22Rv1 (cell line): ENCODE measurements around the gene LZTS3.

Source experiments
- H3K27ac ChIP-seq: fragments of 450-650 bp; 2 replicates; pipeline ENCODE4 v1.5.1; 2017
- CTCF ChIP-seq: fragments of 450-650 bp; IDR thresholded peaks from 2 replicates; pipeline ENCODE4 v1.5.1; 2017; ENCODE audit warnings: mild to moderate bottlenecking
- ZFX ChIP-seq: fragments of 450-650 bp; IDR thresholded peaks from 2 replicates; pipeline ENCODE4 v1.6.1; 2017; ENCODE audit warnings: antibody characterized with exemption, borderline replicate concordance

Gene LZTS3

DNA sequence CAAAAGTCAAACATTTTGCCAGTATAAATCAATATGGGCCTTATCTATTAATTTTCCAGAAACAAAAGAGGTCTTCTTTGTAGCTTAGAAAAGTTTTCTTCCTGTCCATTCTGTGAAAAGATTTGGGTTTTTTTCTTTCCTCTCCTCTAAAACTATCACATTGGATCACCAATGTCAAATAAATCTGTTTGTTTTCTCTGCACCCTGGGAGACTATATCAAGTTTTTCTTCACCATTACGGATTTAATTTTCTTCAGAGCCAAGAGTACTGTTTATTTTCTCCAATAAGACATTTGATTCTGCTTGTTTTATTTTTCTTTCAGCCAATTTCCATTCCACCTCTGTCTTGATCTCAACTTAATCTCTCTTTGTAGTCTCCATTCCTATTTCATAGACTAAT, 1.9 kb upstream of the LZTS3 start:
- TF ChIP-seq ZFX (no peak), CTCF (no peak)
- H3K27ac ChIP-seq, result no peak overlapping the region

DNA sequence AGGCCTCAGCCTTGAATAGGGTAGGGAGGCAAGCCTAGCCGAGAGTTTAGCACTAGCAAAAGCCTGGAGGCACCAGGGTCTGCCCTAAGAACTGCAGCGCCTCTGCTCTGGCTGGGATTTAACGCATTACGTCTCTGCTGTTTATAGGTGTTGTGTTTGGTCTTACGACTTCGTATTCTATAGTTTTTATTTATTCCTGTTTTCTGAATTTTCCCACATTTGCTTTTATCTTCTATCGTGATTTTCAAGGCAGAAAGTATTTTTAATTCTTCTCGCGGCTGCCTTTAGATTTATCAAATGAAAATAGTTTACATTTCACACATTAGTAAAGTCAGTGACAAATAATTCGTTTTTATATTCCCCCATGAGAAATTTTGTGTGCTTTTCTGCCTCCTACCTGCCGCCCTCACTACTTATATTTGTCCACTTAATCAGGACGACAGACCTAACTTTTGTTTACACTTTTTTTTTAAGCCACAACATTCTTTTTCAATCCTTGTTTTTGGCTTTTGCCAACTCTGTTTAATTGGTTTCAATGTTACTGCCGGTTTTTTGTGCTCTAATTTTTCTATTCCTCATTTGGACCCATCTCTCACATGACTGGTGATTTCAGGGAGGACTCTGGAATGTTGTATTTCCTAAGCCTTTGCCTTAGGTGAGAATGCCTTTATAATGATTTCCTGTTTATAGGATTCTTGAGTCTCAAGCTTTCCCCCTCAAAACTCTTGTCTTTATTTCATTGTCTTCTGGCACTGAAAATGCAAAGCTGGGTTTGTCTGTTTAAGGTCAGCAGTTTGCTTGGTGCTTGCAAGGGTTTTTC, 1.3 kb upstream of the LZTS3 start:
- H3K27ac ChIP-seq, result no peak overlapping the region
- TF ChIP-seq CTCF (no peak), ZFX (no peak)

DNA sequence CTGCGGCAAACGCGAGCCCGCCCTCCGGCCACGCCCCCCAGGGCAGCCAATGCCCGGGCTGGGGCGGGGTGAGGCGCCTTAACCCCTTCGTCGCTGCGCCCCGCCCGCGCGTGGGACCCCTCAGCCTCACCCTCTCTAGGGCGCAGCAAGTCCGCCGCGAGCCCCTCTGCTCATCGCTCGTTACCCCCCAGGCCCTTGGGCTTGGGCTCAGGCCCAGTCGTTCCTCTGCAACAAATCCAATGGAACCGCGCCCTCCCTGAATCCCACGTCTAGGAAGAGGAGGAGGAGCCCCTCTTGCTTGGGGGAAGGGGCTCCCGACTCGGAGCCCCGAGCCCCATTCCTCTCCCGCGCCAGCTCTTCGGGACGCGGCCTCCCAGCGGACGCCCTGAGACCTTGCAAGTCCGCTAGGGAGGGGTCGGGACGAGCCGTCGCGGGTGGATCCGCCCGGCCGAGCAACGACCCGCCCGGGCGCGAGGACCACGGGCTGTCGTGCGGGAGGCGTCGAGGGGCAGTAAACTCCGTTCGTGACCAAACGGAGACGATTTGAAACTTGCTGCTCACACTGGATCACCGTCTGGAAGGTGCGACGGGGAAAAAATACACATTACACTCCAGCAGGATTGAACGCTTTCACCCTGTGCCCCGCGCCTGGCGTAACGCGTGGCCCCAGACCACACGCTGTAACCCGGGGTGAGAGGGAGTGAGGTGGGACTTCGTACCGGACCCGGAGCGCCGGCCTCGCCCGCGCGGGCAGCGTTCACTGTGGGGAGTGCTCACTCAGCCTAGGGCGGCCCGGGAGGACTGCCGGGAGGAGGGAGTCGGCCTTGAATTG, 477 bp upstream of the LZTS3 start:
- TF ChIP-seq CTCF (peak; percentile 17), ZFX (no peak)

DNA sequence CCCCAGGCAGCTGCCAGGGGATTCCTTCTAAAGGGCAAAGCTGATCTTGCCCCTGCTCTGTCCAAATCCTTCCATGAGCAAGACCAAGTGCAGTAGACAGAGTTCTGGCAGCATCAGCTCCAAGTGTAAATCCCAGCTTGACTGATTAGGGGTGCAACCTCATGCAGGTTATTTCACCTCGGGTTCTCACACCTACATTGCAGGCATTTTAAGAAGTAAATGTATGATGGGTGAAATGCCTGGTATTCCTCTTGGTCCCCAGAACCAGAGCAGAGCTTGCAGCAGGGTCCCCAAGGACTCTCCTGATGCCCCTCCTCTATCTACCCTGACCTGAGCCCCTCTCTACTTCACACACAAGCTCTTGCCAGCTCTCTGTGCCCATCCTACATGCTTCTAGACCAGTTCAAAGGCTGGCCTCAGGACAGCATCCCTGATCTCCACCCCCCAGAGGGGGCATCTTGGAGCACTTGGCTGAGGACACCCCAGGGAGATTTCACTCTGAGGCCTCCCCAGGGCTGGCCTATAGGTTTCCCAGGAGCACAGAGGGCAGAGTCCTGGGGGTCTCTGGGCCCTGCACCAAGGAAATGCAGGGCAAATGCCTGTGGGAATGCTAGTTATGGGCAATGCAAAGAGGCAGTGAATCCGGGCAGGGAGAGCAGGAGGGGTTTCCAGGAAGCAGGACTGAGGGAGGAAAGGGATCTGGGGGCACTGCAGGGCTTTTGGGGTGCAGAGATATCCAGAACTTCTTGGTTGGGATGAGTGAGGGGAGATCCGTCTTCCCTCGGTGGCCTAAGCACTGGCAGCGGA, 1.0 kb downstream of the LZTS3 start:
- TF ChIP-seq CTCF, result no peak
- TF ChIP-seq ZFX, result no peak
- no peak overlapping the region for H3K27ac ChIP-seq

More for the DNA sequence above, 477 bp upstream of the LZTS3 start:
- no peak overlapping the region for H3K27ac ChIP-seq

DNA sequence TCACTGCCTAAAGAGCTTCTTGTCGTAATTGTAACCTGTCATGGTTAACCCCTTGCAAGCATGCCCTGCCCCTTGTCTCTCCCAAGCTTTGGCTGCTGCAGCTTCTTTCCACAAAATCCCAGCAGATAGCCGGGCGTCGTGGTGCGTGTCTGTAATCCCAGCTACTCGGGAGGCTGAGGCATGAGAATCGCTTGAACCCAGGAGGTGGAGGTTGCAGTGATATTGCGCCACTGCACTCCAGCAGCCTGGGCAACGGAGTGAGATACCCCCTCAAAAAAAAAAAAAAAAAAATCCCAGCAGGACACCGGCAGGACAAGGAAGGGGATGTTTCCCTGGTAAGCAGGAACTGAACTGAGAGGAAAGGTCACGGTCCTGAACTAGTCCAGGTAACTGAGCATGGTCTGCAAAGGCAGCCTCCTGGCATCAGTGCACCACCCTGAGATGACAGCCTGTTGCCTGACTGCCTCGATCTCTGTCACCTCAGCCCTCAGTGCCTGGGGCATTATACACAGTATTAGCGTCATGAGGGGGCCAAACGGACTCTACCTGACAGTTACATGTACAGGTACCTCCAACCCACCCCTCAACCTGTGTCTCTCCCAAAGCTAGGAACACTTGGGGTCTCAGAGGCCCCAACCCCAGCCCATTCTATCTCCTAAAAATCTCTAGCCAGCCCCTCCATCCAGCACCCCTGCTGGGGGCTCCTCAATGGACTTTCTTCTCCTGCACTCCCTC, 1.8 kb downstream of the LZTS3 start:
- TF ChIP-seq CTCF (no peak), ZFX (no peak)
- H3K27ac ChIP-seq, result no peak overlapping the region

DNA sequence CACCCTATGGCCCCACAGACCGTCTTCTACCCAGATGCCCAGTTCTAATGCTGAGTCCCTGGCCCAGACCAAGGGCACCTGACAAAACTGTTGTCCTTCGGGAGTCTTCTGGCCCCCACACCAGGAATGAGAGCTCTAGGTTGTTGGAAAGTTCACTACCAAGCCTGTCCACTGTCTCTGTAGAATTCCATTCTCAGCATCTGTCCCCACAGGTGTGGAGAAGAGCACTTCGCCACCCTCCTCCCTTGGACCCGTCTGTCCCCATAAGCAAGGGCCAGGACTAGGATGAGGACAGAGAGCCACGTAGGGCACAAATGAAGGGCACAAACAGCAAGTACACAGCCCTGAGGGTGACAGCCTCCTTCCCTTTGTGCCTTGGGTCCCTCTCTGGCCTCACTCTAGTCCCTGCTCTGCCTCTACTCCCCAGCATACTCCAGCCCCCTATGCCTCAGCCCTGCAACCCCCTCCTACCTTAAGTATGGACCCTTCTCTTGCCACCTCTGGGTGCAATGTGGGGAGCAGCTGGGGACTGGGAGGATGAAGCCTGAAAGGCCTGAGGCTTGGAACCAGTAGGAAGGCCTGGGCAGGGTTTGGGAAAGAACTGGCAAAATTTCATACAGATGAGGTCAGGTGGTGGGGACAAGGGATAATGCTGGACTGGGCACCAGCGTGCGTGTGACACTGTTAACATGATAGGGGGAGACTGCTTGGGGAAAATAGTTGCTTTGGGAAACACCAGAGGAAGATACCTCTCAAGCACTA, 4.3 kb downstream of the LZTS3 start:
- H3K27ac ChIP-seq, result no peak overlapping the region
- TF ChIP-seq CTCF (no peak), ZFX (no peak)
